ENCODE results near the gene PLEKHH2.

PLEKHH2 gene

GRCh38 chr2:43778233-43778632, 141.2 kb downstream of the PLEKHH2 start:
- POLR2A ChIA-PET = no interaction called here
- DNase-seq (ENCODE audit: extremely low spot score) = no peak
- TF ChIP-seq BHLHE40 (IDR thresholded peaks at IDR 0.05; ENCODE audit: borderline replicate concordance) (no peak), LEF1 (IDR thresholded peaks at IDR 0.05; ENCODE audit: borderline replicate concordance) (no peak), SUZ12 (IDR thresholded peaks at IDR 0.05) (no peak), FOXM1 (IDR thresholded peaks at IDR 0.05; ENCODE audit: borderline replicate concordance) (no peak), FOXA1 (IDR thresholded peaks at IDR 0.05) (no peak), ELF4 (IDR thresholded peaks at IDR 0.05) (no peak), ZNF384 (IDR thresholded peaks at IDR 0.05) (no peak), CTBP1 (IDR thresholded peaks at IDR 0.05; ENCODE audit: borderline replicate concordance) (no peak), SP1 (IDR thresholded peaks at IDR 0.05) (no peak), TARDBP (IDR thresholded peaks at IDR 0.05) (no peak), FOXK2 (IDR thresholded peaks at IDR 0.05) (no peak), NFRKB (IDR thresholded peaks at IDR 0.05) (no peak), ARNT (IDR thresholded peaks at IDR 0.05) (no peak), HDGF (IDR thresholded peaks at IDR 0.05; ENCODE audit: borderline replicate concordance) (no peak), L3MBTL2 (conservative IDR thresholded peaks at IDR 0.05) (no peak)
- TF ChIP-seq, protein P1, sequence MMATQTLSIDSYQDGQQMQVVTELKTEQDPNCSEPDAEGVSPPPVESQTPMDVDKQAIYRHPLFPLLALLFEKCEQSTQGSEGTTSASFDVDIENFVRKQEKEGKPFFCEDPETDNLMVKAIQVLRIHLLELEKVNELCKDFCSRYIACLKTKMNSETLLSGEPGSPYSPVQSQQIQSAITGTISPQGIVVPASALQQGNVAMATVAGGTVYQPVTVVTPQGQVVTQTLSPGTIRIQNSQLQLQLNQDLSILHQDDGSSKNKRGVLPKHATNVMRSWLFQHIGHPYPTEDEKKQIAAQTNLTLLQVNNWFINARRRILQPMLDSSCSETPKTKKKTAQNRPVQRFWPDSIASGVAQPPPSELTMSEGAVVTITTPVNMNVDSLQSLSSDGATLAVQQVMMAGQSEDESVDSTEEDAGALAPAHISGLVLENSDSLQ (IDR thresholded peaks at IDR 0.05) = no peak
- CTCF ChIA-PET = no interaction called here

DNA sequence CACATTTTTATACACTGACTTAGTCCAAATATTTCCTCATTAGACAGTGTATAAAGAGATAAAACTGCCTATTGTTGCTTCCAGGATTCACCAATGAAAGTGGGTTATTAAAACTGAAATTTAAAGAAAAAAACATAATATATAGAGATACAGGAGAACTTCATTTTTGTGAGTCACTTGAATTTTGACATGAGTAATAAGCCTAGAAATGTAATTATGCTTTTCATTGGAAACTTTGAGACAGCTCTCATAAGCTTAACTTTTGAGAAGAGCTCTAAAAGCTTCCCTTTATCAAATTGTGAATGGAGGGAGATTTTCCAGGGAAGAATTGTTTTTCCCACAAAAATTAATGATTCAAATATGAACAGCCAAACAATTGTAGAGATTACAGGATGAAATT, 150.8 kb downstream of the PLEKHH2 start:
- POLR2A ChIA-PET = no interaction called here
- no peak for DNase-seq (ENCODE audit: extremely low spot score)
- CTCF ChIA-PET = no interaction called here
- TF ChIP-seq NFRKB (IDR thresholded peaks at IDR 0.05) (no peak), SUZ12 (IDR thresholded peaks at IDR 0.05) (no peak), CTBP1 (IDR thresholded peaks at IDR 0.05; ENCODE audit: borderline replicate concordance) (no peak), LEF1 (IDR thresholded peaks at IDR 0.05; ENCODE audit: borderline replicate concordance) (no peak), BHLHE40 (IDR thresholded peaks at IDR 0.05; ENCODE audit: borderline replicate concordance) (no peak), ZNF384 (IDR thresholded peaks at IDR 0.05) (no peak), SP1 (IDR thresholded peaks at IDR 0.05) (no peak), ARNT (IDR thresholded peaks at IDR 0.05) (no peak), FOXM1 (IDR thresholded peaks at IDR 0.05; ENCODE audit: borderline replicate concordance) (no peak), FOXK2 (IDR thresholded peaks at IDR 0.05) (no peak), FOXA1 (IDR thresholded peaks at IDR 0.05) (no peak)

DNA sequence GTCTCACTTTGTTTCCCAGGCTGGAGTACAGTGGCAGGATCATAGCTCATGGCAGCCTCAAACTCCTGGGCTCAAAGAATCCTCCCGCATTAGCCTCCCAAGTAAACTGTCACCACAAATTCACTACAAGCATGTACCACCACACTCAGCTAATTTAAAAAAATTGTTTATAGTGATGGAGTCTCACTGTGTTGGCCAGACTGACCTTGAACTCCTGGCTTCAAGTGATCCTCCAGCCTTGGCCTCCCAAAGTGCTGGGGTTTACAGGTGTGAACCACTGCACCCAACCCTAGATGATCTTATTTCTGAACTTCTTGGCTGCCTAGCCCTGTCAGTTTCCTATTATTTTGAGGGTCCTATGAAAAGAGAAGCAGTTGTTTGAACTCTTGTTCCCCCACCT, 151.6 kb downstream of the PLEKHH2 start:
- no peak for DNase-seq (ENCODE audit: extremely low spot score)
- ChIA-PET POLR2A (no interaction called here), CTCF (no interaction called here)
- no peak for TF ChIP-seq L3MBTL2 (conservative IDR thresholded peaks at IDR 0.05)
- TF ChIP-seq, protein P1 (IDR thresholded peaks at IDR 0.05) = no peak
- no peak for TF ChIP-seq NFRKB (IDR thresholded peaks at IDR 0.05)
- TF ChIP-seq ARNT (IDR thresholded peaks at IDR 0.05) = no peak
- no peak for TF ChIP-seq SP1 (IDR thresholded peaks at IDR 0.05)
- no peak for TF ChIP-seq BHLHE40 (IDR thresholded peaks at IDR 0.05; ENCODE audit: borderline replicate concordance)
- no peak for TF ChIP-seq TARDBP (IDR thresholded peaks at IDR 0.05)
- TF ChIP-seq SUZ12 (IDR thresholded peaks at IDR 0.05) = no peak
- no peak for TF ChIP-seq CTBP1 (IDR thresholded peaks at IDR 0.05; ENCODE audit: borderline replicate concordance)
- TF ChIP-seq FOXM1 (IDR thresholded peaks at IDR 0.05; ENCODE audit: borderline replicate concordance) = no peak
- no peak for TF ChIP-seq FOXA1 (IDR thresholded peaks at IDR 0.05)
- TF ChIP-seq LEF1 (IDR thresholded peaks at IDR 0.05; ENCODE audit: borderline replicate concordance) = no peak
- no peak for TF ChIP-seq HDGF (IDR thresholded peaks at IDR 0.05; ENCODE audit: borderline replicate concordance)
- TF ChIP-seq ELF4 (IDR thresholded peaks at IDR 0.05) = no peak
- no peak for TF ChIP-seq ZNF384 (IDR thresholded peaks at IDR 0.05)
- no peak for TF ChIP-seq FOXK2 (IDR thresholded peaks at IDR 0.05)

- no peak for TF ChIP-seq ARNT (IDR thresholded peaks at IDR 0.05)
- DNase-seq (ENCODE audit: extremely low spot score) = no peak
- CTCF ChIA-PET = interaction anchor here (0.8 kb wide), 1 partner anchor 10 kb away, joined by 3 read pairs; no protein-coding TSS in a partner anchor
- POLR2A ChIA-PET = no interaction called here
Observed at GRCh38 chr2:43790147-43790546, 153.1 kb downstream of the PLEKHH2 start.

DNA sequence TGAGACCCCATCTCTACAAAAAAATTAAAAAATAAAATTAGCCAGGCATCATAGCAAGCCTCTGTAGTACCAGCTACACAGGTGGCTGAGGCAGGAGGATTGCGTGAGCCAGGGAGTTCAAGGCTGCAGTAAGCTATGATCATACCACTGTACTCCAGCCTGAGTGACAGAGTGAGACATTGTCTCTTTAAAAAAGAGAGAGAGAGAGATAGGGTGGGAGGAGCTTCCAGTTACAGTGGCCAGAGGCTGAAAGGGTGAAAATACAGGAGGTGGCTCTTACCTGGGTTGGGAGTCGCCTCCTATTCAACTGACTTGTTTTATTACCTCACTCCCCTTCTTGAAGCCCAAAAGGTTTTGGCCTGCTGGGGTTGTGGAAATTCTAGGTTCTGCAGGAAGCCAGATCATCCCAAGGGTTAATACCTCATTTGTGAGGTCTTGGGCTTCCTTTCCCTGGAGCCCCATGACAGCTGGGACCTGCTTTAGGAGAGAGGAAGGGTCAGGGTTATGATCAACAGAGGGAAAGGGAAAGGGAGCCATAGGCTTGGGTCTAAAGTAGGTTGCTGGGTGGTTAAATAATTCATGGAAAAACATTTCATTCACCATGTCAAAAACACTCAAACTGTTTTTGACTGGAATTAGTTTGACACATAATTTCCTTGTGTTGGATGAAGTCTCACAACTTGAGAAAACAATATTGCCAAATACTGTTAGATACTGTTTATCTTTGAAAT, 154.1 kb downstream of the PLEKHH2 start:
- DNase-seq (ENCODE audit: extremely low spot score) = no peak
- ChIA-PET CTCF (no interaction called here), POLR2A (no interaction called here)
- TF ChIP-seq TARDBP (IDR thresholded peaks at IDR 0.05) (no peak), FOXM1 (IDR thresholded peaks at IDR 0.05; ENCODE audit: borderline replicate concordance) (no peak), SUZ12 (IDR thresholded peaks at IDR 0.05) (no peak), L3MBTL2 (conservative IDR thresholded peaks at IDR 0.05) (no peak)

DNA sequence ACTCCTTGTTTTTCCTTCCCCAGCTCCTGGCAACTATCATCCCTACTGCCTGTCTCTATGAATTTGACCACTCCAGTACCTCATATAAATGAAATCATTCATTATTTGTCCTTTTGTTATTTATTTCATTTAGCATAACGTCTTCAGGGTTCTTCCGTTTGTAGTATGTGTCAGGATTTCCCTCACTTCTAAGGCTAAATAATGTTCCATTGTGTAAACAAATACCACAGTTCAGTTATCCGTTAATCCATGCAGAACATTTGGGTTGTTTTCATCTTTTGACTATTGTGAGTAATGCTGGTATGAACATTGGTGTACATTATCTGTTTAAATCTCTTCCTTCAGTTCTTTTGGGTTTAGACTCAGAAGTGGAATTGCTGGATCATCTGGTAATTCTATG, 155.6 kb downstream of the PLEKHH2 start:
- POLR2A ChIA-PET = no interaction called here
- no peak for DNase-seq (ENCODE audit: extremely low spot score)
- TF ChIP-seq NFRKB (IDR thresholded peaks at IDR 0.05) (no peak), ZNF384 (IDR thresholded peaks at IDR 0.05) (no peak), TARDBP (IDR thresholded peaks at IDR 0.05) (no peak), FOXK2 (IDR thresholded peaks at IDR 0.05) (no peak), SUZ12 (IDR thresholded peaks at IDR 0.05) (no peak), ELF4 (IDR thresholded peaks at IDR 0.05) (no peak), FOXA1 (IDR thresholded peaks at IDR 0.05) (no peak), CTBP1 (IDR thresholded peaks at IDR 0.05; ENCODE audit: borderline replicate concordance) (no peak), L3MBTL2 (conservative IDR thresholded peaks at IDR 0.05) (no peak), ARNT (IDR thresholded peaks at IDR 0.05) (no peak)
- CTCF ChIA-PET = no interaction called here

GRCh38 chr2:43794956-43795355, 157.9 kb downstream of the PLEKHH2 start:
- POLR2A ChIA-PET = no interaction called here
- CTCF ChIA-PET = no interaction called here
- DNase-seq (ENCODE audit: extremely low spot score) = no peak
- TF ChIP-seq BHLHE40 (IDR thresholded peaks at IDR 0.05; ENCODE audit: borderline replicate concordance) (no peak), FOXA1 (IDR thresholded peaks at IDR 0.05) (no peak), CTBP1 (IDR thresholded peaks at IDR 0.05; ENCODE audit: borderline replicate concordance) (no peak), ARNT (IDR thresholded peaks at IDR 0.05) (no peak), NFRKB (IDR thresholded peaks at IDR 0.05) (no peak), FOXK2 (IDR thresholded peaks at IDR 0.05) (no peak), HDGF (IDR thresholded peaks at IDR 0.05; ENCODE audit: borderline replicate concordance) (no peak), TARDBP (IDR thresholded peaks at IDR 0.05) (no peak), SUZ12 (IDR thresholded peaks at IDR 0.05) (no peak), ELF4 (IDR thresholded peaks at IDR 0.05) (no peak), L3MBTL2 (conservative IDR thresholded peaks at IDR 0.05) (no peak), ZNF384 (IDR thresholded peaks at IDR 0.05) (no peak), SP1 (IDR thresholded peaks at IDR 0.05) (no peak), LEF1 (IDR thresholded peaks at IDR 0.05; ENCODE audit: borderline replicate concordance) (no peak), FOXM1 (IDR thresholded peaks at IDR 0.05; ENCODE audit: borderline replicate concordance) (no peak)
- TF ChIP-seq, protein P1 (IDR thresholded peaks at IDR 0.05) = no peak

All from HEK293T (cell line).